Hematopoietic multipotent progenitor cell treated with erythropoietin and hydrocortisone succinate and interleukin-3 and kit ligand, for 15 days (in vitro differentiated cells): ENCODE data around the gene ADARB2.

ENCODE experiments used
- DNase-seq: peaks from one replicate; pipeline ENCODE4 v3.0.0-alpha.2; 2015; ENCODE audit warnings: low spot score

ADARB2 gene

DNA sequence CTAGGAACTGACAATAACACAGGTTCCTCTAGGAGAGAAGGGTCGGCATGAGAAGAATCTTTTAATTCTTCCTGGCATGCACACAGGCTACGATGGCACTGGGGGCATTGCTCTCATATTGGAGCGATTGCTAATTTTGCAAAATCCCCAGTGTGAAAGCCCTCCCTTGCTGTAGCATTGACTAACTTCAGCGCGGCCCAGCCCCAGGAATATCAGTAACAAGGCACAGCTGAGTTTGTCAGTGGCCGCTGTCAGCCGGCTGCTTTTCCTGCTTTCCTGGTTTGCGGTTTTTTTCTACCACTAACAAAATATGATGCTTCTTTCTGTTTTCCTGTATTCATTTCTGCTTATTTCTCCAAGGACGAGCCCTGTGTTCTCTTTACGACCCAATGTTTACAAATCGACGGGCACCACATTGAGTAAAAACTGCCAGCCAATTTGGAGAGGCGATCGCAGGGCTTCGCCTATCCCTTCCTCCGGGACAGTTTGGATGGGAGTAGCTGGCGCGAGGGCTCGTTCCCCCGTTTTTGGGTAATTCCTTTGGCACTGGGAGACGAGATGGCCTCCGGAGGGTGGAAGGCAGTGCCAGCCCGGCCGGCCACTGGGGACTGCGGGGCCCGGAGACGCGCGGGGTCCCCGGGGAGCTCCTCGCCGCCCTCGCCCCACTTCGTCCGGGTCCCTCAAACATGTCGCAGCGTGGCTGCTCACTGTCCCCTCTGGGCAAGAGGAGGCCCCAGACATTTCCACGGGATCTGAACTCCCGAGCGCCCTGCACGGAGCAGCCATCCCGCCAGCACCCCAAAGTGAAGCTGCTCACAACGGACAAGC lies 967 bp downstream of the ADARB2 start:
- DNase-seq: no peak

DNA sequence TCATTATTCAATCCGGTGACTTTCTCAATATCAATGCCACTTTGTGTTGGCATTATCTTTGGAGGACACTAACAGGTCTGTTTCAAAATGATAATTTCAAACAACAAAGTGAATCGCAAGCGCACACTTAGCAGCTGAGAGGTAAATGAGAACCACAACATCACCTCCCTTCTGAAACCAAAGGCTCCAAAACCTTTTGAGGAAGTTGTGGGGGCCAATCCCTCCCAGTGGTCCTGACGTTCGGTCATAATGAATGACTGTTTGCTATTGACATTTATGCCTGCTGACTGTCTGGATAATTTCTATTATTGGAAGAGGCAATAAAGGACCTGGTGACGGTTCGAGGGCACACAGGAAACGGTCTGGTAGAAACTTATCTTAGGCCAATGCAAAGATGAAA lies 1.8 kb downstream of the ADARB2 start:
- DNase-seq: no peak

DNA sequence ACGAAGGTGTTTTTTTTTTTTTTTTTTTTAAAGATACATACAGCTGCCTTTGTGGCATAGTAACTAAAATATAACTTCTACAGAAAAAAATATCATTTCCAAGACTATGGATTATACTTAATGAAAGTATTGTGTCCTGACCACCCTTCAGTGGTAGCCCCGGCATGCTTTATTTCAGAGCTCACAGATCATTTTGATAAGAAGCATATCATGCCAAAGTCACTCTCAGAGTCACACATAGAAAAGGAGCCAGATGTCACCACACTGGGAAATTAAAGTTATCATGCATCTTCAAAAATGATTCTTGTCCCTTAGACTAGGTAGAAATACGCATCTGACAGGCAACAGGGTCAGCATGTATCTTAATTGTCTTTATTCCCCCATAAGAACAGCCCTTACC lies 3.0 kb downstream of the ADARB2 start:
- DNase-seq: no peak

DNA sequence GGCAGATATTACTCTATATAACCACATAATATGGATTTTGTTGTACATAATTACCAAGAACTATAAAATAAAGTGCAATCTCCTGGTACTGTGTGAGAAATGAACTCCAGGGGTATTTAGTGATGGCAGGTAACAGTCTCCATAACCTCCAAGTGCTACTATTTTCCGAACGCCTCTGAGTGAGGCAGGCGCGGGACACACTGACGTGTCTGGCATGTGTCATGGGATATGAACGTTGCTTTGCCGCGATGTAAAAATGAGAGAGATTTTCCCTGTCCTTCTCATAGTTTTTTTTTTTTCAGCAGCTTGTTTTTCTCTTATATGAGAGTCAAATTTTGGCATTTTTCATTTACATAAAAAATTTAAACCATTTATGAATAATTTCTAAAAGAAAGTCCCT lies 3.6 kb downstream of the ADARB2 start:
- DNase-seq: no peak

DNA sequence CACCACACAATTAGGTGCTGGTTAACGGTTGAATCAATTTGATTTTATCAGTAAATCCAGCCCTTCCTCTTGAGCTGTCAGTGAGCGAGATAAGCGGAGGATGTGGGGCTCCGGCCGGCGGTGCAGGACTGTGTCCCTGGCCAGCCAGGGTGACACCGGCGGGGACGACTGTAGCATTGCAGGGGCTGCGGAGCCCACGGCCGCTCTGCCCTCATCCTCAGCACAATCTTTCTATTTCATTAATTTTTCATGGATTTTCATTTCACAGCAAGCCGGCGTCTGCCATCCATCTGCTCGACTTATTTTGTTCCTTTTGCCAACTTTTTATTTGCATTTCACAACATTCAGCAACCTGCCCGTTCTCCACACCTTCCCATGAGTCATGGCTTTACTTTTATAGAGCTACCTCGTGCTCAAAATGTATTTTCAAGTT lies 4.7 kb downstream of the ADARB2 start:
- DNase-seq: no peak

DNA sequence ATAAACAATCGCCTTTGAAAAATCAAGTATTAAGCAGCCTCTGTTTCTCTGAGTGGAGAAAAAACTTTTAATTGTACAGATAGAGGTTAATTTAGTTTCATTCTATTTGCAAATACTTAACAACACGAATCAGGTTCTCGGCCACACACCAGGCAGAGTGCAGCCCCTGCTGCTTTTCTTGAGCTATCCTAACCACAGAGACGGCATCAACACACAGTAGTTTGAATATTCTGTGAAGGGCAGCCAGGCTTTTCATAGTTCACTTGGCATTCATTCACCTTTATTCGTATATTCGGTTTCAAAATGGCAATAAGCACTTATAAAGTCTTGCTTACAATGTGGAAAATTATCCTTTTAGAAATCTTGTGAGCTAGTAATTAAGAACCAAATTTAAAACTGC lies 5.7 kb downstream of the ADARB2 start:
- no peak for DNase-seq

DNA sequence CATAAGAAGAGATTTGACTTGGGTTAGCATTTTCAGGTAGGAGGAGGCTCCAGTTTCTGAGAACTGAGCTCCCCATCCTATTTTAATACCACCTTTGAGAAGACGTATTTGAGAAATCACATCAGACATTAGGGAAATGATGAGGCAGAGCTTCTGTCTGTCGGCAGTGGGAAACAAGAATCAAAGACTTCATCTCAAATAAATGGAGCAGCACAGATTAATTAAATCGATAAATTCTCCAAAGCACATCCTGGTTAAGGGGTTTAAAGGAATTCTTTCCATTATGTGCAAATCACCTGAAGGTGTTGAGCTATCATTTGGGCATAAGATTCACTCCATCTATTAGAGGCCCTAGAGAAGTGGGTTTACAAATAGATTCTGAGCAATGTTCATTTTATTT lies 7.6 kb downstream of the ADARB2 start:
- no peak for DNase-seq

DNA sequence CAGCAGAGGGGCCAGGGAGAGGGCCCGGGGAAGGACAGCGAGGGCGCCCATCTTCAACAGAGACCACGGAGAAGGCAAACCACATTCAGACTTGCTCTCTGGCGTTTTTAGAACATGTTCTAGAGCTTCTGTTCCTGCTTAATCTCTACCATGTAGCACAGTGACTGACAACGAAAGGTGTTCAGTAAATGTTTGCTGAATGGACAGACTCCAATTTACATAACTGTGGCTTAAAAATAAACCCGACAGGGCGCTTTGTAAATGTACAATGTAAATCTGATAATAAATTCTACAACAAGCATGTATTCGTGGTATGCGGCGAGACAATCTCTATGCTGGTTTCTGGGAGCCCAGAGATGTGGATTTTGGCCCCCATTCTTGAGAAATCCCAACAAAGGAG lies 10.5 kb downstream of the ADARB2 start:
- DNase-seq: no peak

DNA sequence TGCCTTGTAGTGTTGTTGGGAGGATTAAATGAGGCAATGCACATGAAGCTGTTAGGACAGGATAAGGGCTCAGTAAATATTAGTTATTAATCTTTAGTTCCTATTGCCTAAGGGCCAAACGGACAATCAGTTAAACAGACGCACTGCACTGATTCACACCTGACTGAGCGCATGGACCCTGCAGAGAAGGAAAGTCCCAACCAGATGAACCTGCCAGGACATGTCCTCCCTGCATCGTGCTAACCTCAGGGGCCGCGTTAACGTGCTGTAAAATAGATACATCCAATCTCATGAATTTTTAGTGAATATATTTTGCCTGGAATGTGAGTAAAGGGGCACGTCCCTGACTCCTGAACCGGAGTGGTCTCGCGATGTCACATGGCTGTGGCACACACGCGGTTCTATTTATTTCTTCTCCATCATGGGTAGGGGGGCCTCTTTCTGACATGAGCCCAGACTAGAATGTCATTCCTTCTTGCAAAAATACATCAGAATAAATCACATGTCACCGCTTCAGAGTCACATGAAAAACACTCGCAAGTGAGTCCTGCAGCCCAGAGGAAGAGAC lies 12.3 kb downstream of the ADARB2 start:
- no peak for DNase-seq

DNA sequence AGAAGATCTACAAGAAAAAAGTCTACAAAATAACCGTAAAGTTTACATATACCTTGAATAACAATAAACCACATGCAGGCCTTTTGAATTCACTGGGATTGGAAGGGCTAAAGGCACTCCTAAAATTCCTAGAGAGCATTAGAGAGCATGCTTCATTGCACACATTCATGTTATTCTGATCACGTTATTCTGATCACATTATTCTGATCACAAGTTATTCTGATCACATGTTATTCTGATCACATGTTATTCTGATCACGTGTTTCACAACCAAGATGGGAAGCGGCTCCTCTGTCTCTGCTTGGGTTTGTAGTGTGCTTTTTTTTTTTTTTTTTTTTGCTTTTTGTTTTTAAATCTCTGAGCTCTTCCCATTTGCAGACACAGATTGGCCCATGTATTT lies 20.5 kb downstream of the ADARB2 start:
- DNase-seq: no peak

DNA sequence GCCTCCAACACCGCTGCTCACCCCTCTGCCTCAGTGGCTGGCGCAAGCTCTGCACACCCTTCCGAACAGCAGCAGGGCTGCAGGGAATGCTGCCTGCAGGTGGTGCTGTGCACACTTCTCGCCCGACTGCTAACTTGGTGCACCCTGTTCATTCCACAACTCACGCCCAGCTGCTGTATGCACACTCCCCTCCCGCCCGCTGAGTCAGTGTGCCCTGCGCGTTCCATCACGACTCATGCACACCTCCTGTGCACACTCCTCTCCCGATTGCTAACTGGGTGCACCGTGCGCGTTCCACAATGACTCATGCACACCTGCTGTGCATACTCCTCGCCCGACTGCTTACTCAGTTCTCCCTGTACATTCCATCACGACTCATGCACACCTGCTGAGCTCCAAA lies 21.5 kb downstream of the ADARB2 start:
- no peak for DNase-seq

DNA sequence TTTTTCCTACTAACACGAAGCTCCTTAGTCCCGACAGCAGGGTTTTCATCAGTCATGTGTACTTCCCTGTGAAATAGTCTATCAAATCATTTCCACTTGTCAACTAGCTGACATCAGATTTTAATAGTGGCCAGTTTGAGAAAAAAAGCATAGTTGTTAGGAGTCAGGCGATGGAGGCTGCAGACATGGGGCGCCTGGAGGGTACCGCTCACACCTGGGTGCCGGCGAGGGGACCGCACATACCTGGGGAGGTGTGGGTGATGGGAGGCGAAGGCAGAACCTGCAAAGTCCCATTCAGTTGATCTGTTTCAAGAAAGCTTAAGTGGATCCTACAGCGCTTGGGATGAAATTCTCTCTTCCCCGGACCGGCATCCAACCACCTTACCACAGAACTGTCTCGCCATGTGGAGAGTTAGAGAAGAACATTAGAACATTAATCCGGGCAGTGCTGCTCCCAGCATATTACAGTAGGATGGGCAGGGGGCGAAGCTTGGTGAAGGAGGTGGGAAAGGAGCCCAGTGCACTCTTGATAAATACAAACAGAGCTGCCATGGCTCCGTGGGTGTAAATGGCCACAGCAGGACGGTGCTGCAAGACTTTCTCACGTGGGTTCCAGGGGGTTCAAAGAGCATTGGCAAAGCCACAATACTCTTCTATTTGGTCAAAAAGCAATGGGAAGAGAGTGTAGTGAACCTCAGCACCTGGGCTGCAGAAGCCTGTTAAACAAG lies 24.2 kb downstream of the ADARB2 start:
- DNase-seq: no peak

DNA sequence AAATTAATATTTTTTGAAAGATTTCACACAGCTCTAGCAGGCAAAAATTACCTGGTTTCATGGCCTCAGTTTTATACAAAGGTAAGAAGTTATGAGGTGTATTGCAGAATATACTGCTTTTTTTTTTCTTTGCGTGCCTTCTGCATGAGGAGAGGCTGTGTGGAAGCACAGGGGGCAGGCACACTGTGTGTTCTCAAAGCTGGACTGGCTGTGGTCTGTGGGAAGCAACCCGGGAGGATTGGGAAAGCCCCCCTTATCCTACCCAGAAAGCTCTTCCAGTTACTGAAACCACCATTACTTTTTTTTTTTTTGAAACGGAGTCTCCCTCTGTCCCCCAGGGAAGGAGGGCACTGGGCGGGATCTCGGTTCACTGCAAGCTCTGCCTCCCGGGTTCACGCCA lies 25.0 kb downstream of the ADARB2 start:
- no peak for DNase-seq

DNA sequence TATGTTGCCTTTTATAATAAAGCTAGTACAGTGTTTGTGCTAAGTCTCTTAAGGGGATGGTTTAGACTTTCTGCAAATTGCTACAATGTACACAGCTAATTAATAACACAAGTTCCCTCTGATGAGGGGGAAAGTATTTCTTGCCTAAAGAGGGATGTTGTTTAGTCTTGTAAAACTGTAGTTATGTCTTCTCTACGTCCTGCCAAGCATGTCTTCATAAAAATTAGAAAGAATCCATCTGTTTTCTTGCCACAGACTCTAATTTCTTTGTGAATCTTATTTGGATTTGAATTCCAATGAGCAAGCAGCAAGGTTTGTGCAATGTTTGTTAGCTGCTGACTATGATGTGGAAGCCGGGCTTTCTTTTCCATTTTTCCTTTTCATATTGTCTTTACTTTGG lies 28.2 kb downstream of the ADARB2 start:
- no peak for DNase-seq

DNA sequence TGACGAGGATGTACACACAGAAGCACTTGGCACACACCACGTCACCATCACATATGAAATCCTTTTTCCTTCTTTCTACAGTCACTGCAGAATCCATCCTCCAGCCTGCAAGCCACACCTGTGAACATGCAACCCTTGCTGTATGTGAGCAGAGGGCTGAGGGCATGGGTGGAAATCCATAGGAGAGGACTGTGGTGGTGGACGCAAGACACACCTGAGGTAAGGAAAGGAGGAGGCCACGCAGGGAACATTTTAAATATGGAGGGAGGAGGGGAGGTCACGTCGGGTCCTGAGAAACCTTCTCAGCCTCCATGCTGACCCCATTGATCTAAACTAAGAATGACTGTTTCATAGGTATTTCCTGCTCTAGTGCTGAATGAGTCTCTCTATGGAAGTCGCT lies 28.6 kb downstream of the ADARB2 start:
- no peak for DNase-seq

DNA sequence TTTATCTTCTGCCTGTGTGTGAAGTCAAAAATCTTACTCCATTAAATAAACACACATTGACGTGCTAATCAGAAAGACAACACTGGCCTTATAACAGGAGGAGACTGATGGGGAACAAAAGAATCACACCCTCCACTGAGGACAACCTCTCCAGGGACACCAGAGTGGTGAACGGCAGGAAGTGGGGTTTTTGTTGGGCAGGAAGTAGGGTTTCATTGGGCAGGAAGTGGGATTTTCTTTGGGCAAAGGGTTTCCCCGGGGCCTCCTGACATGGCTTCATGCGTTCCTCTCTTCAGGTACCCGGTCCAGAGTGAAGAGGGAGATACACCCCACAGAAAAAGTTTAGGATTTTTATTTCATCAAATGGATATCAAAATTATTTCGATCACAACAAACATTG lies 30.6 kb downstream of the ADARB2 start:
- no peak for DNase-seq

DNA sequence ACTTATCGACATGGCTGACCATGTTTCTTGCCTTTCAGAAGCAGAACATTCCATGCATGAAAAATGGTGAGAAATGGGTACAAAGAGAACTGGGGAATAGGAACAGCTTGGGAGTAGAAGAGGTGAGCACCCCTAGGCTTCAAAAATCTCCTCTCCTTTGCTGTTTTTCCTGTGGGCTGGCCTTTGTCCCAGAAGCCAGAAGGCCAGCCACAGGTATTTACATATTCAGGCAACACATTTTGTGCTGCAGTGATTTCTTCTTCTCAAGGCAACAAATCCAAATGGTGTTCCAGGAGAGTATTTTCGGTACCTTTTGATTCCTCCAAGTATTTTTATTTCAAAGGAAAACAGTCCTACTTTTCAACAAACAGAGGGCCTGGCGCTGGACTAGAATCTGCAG lies 31.1 kb downstream of the ADARB2 start:
- no peak for DNase-seq

DNA sequence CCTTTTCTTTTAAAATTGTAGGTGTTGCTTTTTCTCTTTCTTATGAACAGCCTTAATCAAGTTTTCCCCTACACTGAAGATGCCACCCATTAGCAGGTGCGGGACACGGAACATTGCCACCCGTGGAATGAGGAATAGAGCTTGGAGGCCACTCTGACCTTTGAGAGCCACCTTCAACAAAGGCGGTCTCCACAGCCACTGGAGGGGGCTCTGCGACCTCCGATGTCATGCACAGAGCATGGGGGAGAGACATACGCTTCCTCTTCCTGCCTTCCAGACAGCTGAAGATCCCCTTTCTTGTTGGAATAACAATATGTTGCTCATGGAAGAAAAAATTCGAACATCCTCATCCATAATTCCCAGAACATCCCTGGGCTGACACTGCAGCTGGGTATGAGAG lies 39.1 kb downstream of the ADARB2 start:
- DNase-seq: no peak

DNA sequence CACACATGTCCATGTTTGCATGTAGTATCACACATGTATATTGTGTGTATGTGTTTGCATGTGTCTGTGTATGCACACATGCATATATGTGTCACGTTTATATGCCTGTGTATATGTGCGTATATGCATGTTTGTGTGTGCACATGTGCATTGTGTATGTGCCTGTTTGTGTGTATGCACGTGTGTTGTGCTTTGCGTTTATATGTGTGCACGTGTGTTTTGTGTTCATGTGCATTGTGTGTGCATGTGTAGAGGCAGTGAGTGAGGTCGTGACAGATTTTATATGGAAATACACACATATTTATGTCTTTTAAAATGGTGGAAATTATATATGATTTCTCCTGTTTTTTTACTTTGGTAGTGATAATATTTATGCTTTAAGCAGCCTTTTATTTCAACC lies 41.2 kb downstream of the ADARB2 start:
- no peak for DNase-seq

DNA sequence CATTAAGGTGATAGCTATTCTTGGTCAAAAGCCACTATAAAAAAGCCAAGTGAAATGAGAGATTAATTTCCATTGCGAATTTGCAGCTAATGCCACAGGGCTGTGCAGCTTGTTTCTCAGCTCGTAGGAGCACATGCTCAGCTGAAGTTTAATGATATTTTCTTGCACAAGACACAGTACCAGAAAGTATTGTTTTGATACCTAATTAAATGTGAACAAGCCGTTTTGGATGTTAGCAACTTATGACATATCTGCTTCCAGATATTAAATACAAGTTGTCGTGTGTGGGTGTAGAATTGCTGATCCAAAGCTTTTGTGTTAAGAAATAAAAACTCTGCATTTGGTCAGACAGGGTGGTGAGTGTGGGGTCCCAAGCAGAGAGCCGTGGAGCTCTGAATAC lies 47.2 kb downstream of the ADARB2 start:
- no peak for DNase-seq

DNA sequence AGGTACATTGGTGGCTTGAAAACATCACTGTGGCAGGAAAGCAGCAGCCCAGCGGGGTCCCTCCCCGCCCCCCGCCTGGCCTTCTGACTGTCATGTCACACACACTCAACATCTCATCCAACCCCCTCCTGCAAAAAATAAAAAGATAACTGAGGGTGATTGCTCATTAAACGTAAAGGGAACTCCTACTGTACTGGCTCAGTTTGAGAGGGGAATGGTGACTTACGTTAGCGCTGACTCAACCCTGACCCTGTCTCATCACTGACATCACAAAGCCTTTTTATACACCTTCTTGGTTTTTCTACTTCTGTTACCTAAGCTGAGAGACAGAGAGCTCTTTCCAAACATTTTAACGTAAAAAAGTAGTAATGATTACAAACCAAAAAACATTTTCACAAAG lies 48.8 kb downstream of the ADARB2 start:
- DNase-seq: no peak

DNA sequence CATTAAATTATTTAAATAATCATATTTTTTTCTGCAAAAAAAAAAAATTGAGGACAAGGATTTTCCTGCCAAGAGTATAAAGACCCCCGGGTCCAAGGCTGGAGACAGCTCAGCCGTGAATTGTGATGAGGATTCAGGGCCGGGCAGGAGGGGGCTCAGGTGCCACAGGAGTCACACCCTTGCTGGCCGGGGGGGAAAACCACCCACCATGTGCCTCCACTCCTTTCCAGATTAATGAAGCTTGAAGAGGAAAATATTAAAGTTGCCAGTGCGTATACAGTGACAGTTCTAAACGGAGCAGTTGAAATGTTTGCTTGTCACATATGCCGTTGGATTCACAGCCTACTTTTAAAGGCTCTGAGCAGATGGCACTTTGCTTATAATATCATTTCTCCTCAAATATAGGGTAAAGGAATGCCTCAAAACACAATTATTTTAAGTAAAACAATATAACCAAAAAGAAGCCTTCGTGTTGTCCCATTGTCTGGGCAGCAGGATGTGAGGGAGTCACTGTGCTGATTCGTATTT lies 49.6 kb downstream of the ADARB2 start:
- DNase-seq: no peak

DNA sequence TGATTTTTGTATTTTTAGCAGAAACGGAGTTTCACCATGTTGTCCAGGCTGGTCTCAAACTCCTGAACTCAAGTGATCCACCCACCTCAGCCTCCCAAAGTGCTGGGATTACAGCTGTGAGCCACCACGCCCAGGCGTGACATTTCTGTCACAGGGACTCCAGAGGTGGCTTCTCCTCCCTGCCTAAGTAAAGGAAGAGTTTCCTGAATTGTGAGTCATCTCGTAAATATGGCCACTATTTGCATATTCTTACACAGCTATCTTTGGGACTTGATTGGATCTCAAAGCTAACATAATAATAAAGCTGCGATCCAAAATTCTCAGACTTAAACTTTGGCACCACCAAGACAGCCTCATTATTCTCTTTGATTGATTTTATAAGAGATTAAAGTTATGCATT lies 50.1 kb downstream of the ADARB2 start:
- DNase-seq: no peak

DNA sequence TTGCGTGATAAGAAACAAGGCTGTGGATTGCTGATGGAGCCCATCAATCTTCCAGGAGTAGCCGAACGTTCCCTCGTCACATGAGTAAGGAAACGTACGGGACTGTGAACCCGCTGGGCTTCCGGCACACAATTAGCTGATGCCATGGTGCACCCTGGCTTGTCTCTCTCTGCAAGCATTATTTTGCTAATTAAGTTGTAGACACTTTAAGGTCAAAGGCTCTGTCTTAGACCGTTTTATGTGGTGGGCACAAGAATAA lies 50.9 kb downstream of the ADARB2 start:
- DNase-seq: no peak
